DOHH2 (cell line): ENCODE measurements around the gene IGFBP3.

ENCODE experiments used
- H3F3A ChIP-seq: fragments of 200-600 bp; sonication (generic), shearing (Covaris generic); 2 replicates; pipeline ENCODE4 v1.6.0; 2016; ENCODE audit warnings: antibody characterized with exemption, mild to moderate bottlenecking; ENCODE audit not compliant: control insufficient read depth, insufficient read depth
- H3K27ac ChIP-seq: fragments of 200-600 bp; sonication (generic); 2 replicates; pipeline ENCODE4 v1.5.1; 2014; ENCODE audit warnings: low read depth, mild to moderate bottlenecking, low read length, moderate library complexity
- H3K27me3 ChIP-seq: fragments of 200-600 bp; sonication (generic); 2 replicates; pipeline ENCODE4 v1.6.1; 2014; ENCODE audit warnings: mild to moderate bottlenecking, low read length, mixed read lengths; ENCODE audit not compliant: control insufficient read depth
- H3K36me3 ChIP-seq: fragments of 200-600 bp; sonication (generic); 2 replicates; pipeline ENCODE4 v1.6.1; 2014; ENCODE audit warnings: mild to moderate bottlenecking, low read length, moderate library complexity, mixed read lengths; ENCODE audit not compliant: control insufficient read depth
- H3K4me1 ChIP-seq: fragments of 200-600 bp; sonication (generic); 2 replicates; pipeline ENCODE4 v1.6.1; 2014; ENCODE audit warnings: mild to moderate bottlenecking, low read length, mixed read lengths; ENCODE audit not compliant: control insufficient read depth
- H3K4me2 ChIP-seq: fragments of 200-600 bp; sonication (generic); 2 replicates; pipeline ENCODE4 v1.6.0; 2014; ENCODE audit warnings: mild to moderate bottlenecking, low read length, moderate library complexity
- H3K4me3 ChIP-seq: fragments of 200-600 bp; sonication (generic); 2 replicates; pipeline ENCODE4 v1.5.1; 2014; ENCODE audit warnings: mild to moderate bottlenecking, low read length, mixed read lengths
- H3K79me2 ChIP-seq: fragments of 200-600 bp; sonication (generic); 2 replicates; pipeline ENCODE4 v1.6.1; 2014; ENCODE audit warnings: mild to moderate bottlenecking, low read length, mixed read lengths; ENCODE audit not compliant: control insufficient read depth
- H3K9me2 ChIP-seq: fragments of 200-600 bp; sonication (generic); replicated peaks from 2 replicates; pipeline ENCODE4 v1.6.1; 2014; ENCODE audit warnings: mild to moderate bottlenecking, low read length, mixed read lengths; ENCODE audit not compliant: control insufficient read depth
- H3K9me3 ChIP-seq: fragments of 200-600 bp; sonication (generic); 2 replicates; pipeline ENCODE4 v1.6.1; 2014; ENCODE audit warnings: antibody characterized with exemption, low read length, mixed read lengths; ENCODE audit not compliant: control insufficient read depth, insufficient read depth
- H4K20me1 ChIP-seq: fragments of 200-600 bp; sonication (generic); 2 replicates; pipeline ENCODE4 v1.6.0; 2014; ENCODE audit warnings: low read depth, mild to moderate bottlenecking, antibody characterized with exemption, low read length, moderate library complexity; ENCODE audit not compliant: control insufficient read depth, insufficient read depth
- CTCF ChIP-seq: fragments of 200-600 bp; sonication (generic); IDR thresholded peaks from one replicate; pipeline ENCODE4 v1.5.1; 2014; ENCODE audit warnings: antibody characterized with exemption, mild to moderate bottlenecking, low read depth, low read length; ENCODE audit not compliant: poor library complexity, severe bottlenecking
- EZH2phosphoT487 ChIP-seq: fragments of 200-600 bp; sonication (generic); IDR thresholded peaks from 2 replicates; pipeline ENCODE4 v1.6.1; 2017; ENCODE audit warnings: borderline replicate concordance, mild to moderate bottlenecking, antibody characterized with exemption, low read length, moderate library complexity, mixed read lengths

IGFBP3 gene

GRCh38 chr7:45863715-45864114, 57.4 kb downstream of the IGFBP3 start:
- H3K79me2 ChIP-seq, result no peaks in the 10 kb centered on the region
- no peaks in the 10 kb centered on the region for H3F3A ChIP-seq
- H3K36me3 ChIP-seq, result no peaks in the 10 kb centered on the region
- H3K27ac ChIP-seq, result no peak overlapping the region
- no peak overlapping the region for H3K4me3 ChIP-seq
- no peaks in the 10 kb centered on the region for H3K4me1 ChIP-seq
- TF ChIP-seq EZH2phosphoT487 (no peak), CTCF (peak; percentile 10)
- H3K27me3 ChIP-seq, result peaks cover 30% of the 10 kb centered on the region
- H3K4me2 ChIP-seq, result no peak overlapping the region
- no peaks in the 10 kb centered on the region for H3K9me3 ChIP-seq
- no peaks in the 10 kb centered on the region for H4K20me1 ChIP-seq
- H3K9me2 ChIP-seq, result no peaks in the 10 kb centered on the region
